Measurements from ENCODE around the gene DDX6.
"Not testable (repeated sequence)": the region's sequence is repeated elsewhere in the genome, so short reads cannot be mapped to it uniquely, and the experiment has no call there.

The DDX6 gene

GRCh38 chr11:118790357-118791110 lies 430 bp downstream of the DDX6 start:
- DNase-seq (ENCODE audit: low read depth): no peak

- DNase-seq (ENCODE audit: low read depth): no peak
These were observed 1.2 kb downstream of the DDX6 start for GRCh38 chr11:118789501-118790356.

- no peak for DNase-seq (ENCODE audit: low read depth)
These were observed 4.3 kb downstream of the DDX6 start for GRCh38 chr11:118786657-118787056.

- no peak for DNase-seq (ENCODE audit: low read depth)
These were observed 5.6 kb downstream of the DDX6 start for GRCh38 chr11:118785362-118785761.

GRCh38 chr11:118783724-118784495 lies 7.1 kb downstream of the DDX6 start:
- no peak for DNase-seq (ENCODE audit: low read depth)

- not testable (repeated sequence) for DNase-seq (ENCODE audit: low read depth)
These were observed 7.6 kb downstream of the DDX6 start for GRCh38 chr11:118783324-118783723.

GRCh38 chr11:118778898-118779297 lies 12.1 kb downstream of the DDX6 start:
- DNase-seq (ENCODE audit: low read depth): no peak

GRCh38 chr11:118774032-118774431 lies 16.9 kb downstream of the DDX6 start:
- DNase-seq (ENCODE audit: low read depth): no peak

- DNase-seq (ENCODE audit: low read depth): no peak
These were observed 19.2 kb downstream of the DDX6 start for GRCh38 chr11:118771547-118772288.

- no peak for DNase-seq (ENCODE audit: low read depth)
These were observed 22.3 kb downstream of the DDX6 start for GRCh38 chr11:118768690-118769089.

GRCh38 chr11:118766035-118766434 lies 24.9 kb downstream of the DDX6 start:
- DNase-seq (ENCODE audit: low read depth): no peak

- DNase-seq (ENCODE audit: low read depth): not testable (repeated sequence)
These were observed 25.8 kb downstream of the DDX6 start for GRCh38 chr11:118765095-118765691.

- DNase-seq (ENCODE audit: low read depth): no peak
These were observed 27.9 kb downstream of the DDX6 start for GRCh38 chr11:118763041-118763440.

GRCh38 chr11:118761981-118762380 lies 29.0 kb downstream of the DDX6 start:
- not testable (repeated sequence) for DNase-seq (ENCODE audit: low read depth)

- no peak for DNase-seq (ENCODE audit: low read depth)
These were observed 33.0 kb downstream of the DDX6 start for GRCh38 chr11:118757876-118758399.

- no peak for DNase-seq (ENCODE audit: low read depth)
These were observed 38.3 kb downstream of the DDX6 start for GRCh38 chr11:118752654-118753053.

- no peak for DNase-seq (ENCODE audit: low read depth)
These were observed 41.5 kb downstream of the DDX6 start for GRCh38 chr11:118749429-118749828.

GRCh38 chr11:118748056-118748455 lies 42.9 kb downstream of the DDX6 start:
- DNase-seq (ENCODE audit: low read depth): no peak

GRCh38 chr11:118746988-118747585 lies 43.9 kb downstream of the DDX6 start:
- DNase-seq (ENCODE audit: low read depth): no peak

- no peak for DNase-seq (ENCODE audit: low read depth)
These were observed 46.9 kb downstream of the DDX6 start for GRCh38 chr11:118744046-118744445.

GRCh38 chr11:118742304-118742703 lies 48.7 kb downstream of the DDX6 start:
- DNase-seq (ENCODE audit: low read depth): no peak

All from GM04503 (cell line).